NCI-H345 (cell line): ENCODE measurements around the gene POU2AF2.
"Not testable (repeated sequence)": the region's sequence is repeated elsewhere in the genome, so short reads cannot be mapped to it uniquely, and the experiment has no call there.

Experiments
- DNase-seq: peaks from one replicate; lab custom pipeline; 2025; lab: John Stamatoyannopoulos, UW

POU2AF2 gene

GRCh38 chr11:111302298-111302697, 56.8 kb downstream of the POU2AF2 start:
- DNase-seq = peak; percentile 64

GRCh38 chr11:111303461-111303860, 57.9 kb downstream of the POU2AF2 start:
- DNase-seq = peak; percentile 72

- DNase-seq = peak; percentile 33
Observed at GRCh38 chr11:111305162-111305802, 59.8 kb downstream of the POU2AF2 start.

- DNase-seq = no peak
Observed at GRCh38 chr11:111305876-111306275, 60.4 kb downstream of the POU2AF2 start.

GRCh38 chr11:111306321-111306720, 60.8 kb downstream of the POU2AF2 start:
- DNase-seq = no peak

- DNase-seq = peak; percentile 87
Observed at GRCh38 chr11:111307472-111308108, 62.1 kb downstream of the POU2AF2 start.

GRCh38 chr11:111308140-111308539, 62.6 kb downstream of the POU2AF2 start:
- peak; percentile 90 for DNase-seq

- DNase-seq = peak; percentile 67
Observed at GRCh38 chr11:111309215-111309915, 63.8 kb downstream of the POU2AF2 start.

- DNase-seq = peak; percentile 98
Observed at GRCh38 chr11:111310088-111310487, 64.6 kb downstream of the POU2AF2 start.

GRCh38 chr11:111310723-111311122, 65.2 kb downstream of the POU2AF2 start:
- peak; percentile 63 for DNase-seq

GRCh38 chr11:111312076-111312475, 66.6 kb downstream of the POU2AF2 start:
- DNase-seq = peak; percentile 60

- DNase-seq = no peak
Observed at GRCh38 chr11:111319296-111319695, 73.8 kb downstream of the POU2AF2 start.

- not testable (repeated sequence) for DNase-seq
Observed at GRCh38 chr11:111320199-111320598, 74.7 kb downstream of the POU2AF2 start.

GRCh38 chr11:111320728-111321568, 75.4 kb downstream of the POU2AF2 start:
- DNase-seq = no peak

- no peak for DNase-seq
Observed at GRCh38 chr11:111322534-111322933, 77.0 kb downstream of the POU2AF2 start.

GRCh38 chr11:111324277-111324720, 78.8 kb downstream of the POU2AF2 start:
- no peak for DNase-seq

- DNase-seq = no peak
Observed at GRCh38 chr11:111325259-111325658, 79.7 kb downstream of the POU2AF2 start.

- DNase-seq = no peak
Observed at GRCh38 chr11:111326824-111327223, 81.3 kb downstream of the POU2AF2 start.

GRCh38 chr11:111327908-111328624, 82.5 kb downstream of the POU2AF2 start:
- no peak for DNase-seq

GRCh38 chr11:111329306-111330204, 84.0 kb downstream of the POU2AF2 start:
- no peak for DNase-seq
